ENCODE measurements around the gene KSR1. TPM values are rescaled to one million over a fixed set of nuclear protein-coding genes. Genes with fewer than 3 reads are reported as not detected.

The KSR1 gene
- total RNA-seq, 1 experiment from 2014 or later = 21.7 TPM

GRCh38 chr17:27674335-27674734 is 218.1 kb downstream of the KSR1 start:
- peaks cover 2% of the 10 kb centered on the region; the same call in 1 of the 2 replicates for H3K27me3 ChIP-seq (ENCODE audit: control insufficient read depth, insufficient read depth, low read length)
- no peak for DNase-seq (ENCODE audit: low read depth, low spot score)
- in situ Hi-C loops (cut with HindIII; ENCODE audit: low pct_unique_long_range_greater_than_20kb, low sequenced_read_pairs) = no loop called here
- ChIA-PET CTCF (no interaction called here), POLR2A (no interaction called here)
- H3K4me1 ChIP-seq (ENCODE audit: control insufficient read depth, insufficient read depth, low read length) = no peaks in the 10 kb centered on the region
- no peaks in the 10 kb centered on the region for H3K9me3 ChIP-seq (ENCODE audit: control insufficient read depth, insufficient read depth, low read depth, low read length)
- H3K27ac ChIP-seq (ENCODE audit: low read length) = no peak overlapping the region
- BruUV-seq (replicated peaks) = no TSS peak
- intact Hi-C loops (cut with micrococcal nuclease; ENCODE audit: unreplicated experiment) = no loop called here
- TF ChIP-seq TCF7L2 (IDR thresholded peaks at IDR 0.05; ENCODE audit: low read depth, low read length) (no peak), SIN3A (IDR thresholded peaks at IDR 0.05; ENCODE audit: borderline replicate concordance, insufficient read depth, low read depth, low read length) (no peak), CTCF (IDR thresholded peaks at IDR 0.05) (no peak), POLR2AphosphoS5 (IDR thresholded peaks at IDR 0.05; ENCODE audit: low read depth, low read length) (no peak), REST (IDR thresholded peaks at IDR 0.05; ENCODE audit: insufficient read depth in 1 of 2, low read depth in 2 of 2, low read length in 1 of 2) (no peak)
- no peak overlapping the region for H3K4me3 ChIP-seq (ENCODE audit: low read depth in 2 of 2, low read length in 2 of 2)
- H3K36me3 ChIP-seq (ENCODE audit: control insufficient read depth, insufficient read depth, low read length) = no peaks in the 10 kb centered on the region
- no peak for ATAC-seq

Other genes with a start within 250 kb of the KSR1 start
- gene WSB1, start 162.3 kb upstream of the KSR1 start, total RNA-seq (2021; ENCODE audit: unreplicated experiment) = 114 TPM
- gene LGALS9, start 174.7 kb downstream of the KSR1 start, total RNA-seq (2021; ENCODE audit: unreplicated experiment) = 1.6 TPM

All from Panc1 (cell line).